Activated naive CD4-positive, alpha-beta T cell (primary cell): ENCODE measurements around the gene RHBG.
A peak's percentile ranks its signal among the peaks of the same experiment; 100 is the strongest.

Experiments used
- DNase-seq, 4 experiments: peaks; one replicate each; lab custom pipeline; 2025; lab: John Stamatoyannopoulos, UW

Gene RHBG

DNA sequence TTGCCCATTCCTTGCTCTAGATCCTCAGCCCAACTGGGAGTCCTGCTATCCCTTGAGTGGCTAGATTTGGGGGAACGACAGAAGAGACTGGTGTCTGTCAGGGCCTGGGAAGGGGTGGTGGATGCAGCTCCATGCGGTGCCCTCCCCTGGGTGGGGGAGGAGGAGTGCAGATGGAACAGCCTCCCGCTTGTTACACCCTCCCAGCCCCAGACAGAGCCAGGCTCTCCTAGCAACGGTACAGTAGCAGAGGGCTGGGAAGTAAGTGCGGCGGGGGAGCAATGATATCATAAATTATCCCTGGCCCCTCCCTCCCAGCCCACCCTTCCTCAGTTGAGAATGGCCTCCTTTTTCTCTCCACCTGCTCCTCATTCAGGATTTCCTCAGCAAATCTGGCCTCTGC is 37.2 kb downstream of the RHBG start:
- DNase-seq, result no peak

DNA sequence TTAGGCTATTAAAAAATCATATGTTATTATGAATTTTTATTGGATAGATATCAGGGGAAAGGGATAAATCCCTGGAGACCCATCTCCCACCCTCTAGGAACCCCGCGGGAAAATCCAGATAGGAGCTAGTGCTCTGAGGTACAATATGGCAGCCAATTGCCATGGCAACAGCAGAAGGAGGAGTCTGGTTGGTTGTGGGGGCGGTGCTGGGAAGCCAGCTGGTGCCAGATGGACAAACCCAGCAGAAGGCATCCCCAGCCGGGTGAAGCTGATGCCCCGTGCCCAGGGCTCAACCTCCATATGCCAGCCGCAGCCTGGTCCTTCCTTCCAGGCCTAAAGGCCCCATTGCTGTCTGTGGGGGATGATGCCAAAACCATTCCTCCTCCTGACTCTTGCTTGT is 38.3 kb downstream of the RHBG start:
- DNase-seq, result no peak

DNA sequence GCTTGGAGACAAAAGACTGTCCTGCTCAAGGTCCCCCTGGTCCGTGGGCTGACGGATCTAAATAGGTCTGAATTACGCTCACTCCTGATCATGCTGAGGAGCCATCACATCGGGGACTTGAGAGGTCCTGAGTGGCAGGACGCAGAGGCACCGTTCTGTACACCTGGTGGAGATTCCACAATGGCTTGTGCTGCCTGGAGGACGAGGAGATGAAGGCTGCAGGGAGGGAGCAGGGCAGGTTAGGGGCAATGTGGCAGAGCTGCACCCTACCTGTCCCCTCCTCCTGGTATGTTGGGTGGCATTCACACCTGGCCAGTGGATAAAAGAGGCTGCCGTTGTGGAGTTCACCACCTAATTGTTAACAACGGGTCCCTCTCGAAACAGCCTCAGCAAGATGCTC is 38.7 kb downstream of the RHBG start:
- no peak for DNase-seq

- no peak for DNase-seq
Measured at GRCh38 chr1:156409439-156409838, 40.4 kb downstream of the RHBG start.

GRCh38 chr1:156410238-156410637 is 41.2 kb downstream of the RHBG start:
- DNase-seq, result no peak

GRCh38 chr1:156410740-156411139 is 41.7 kb downstream of the RHBG start:
- no peak for DNase-seq

DNA sequence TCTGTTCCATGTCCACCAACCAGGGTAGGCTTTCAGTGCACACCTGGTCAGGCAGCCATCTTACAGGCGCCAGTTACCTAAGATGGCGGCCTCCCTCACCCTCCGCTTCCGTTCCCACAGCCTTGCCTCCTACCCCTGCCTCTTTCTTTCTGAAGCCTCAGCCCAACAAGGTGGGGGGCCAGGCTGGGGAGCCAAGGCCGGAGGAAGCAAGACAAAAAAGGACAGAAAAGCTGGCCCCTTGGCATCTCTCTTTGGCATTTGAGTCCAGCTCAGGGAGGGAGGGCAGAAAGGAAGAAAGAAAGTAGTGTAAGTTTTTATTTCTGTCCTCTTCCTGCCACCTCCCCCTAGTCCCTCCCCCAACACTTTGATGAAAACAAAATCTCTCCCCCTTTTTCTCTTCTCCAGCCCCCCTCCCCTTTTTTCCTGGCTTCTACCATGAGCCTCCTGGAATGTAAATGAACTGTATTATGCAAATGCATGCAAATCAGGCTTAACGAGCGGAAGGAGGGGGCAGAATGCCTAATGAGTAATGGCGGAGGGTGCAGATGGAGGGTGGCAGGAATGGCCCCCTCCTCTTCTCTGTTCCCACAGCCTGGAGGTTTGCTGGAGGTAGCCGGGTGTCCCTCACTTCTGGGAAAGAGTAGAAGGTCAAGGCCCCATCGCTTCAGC is 43.8 kb downstream of the RHBG start:
- no peak for DNase-seq

DNA sequence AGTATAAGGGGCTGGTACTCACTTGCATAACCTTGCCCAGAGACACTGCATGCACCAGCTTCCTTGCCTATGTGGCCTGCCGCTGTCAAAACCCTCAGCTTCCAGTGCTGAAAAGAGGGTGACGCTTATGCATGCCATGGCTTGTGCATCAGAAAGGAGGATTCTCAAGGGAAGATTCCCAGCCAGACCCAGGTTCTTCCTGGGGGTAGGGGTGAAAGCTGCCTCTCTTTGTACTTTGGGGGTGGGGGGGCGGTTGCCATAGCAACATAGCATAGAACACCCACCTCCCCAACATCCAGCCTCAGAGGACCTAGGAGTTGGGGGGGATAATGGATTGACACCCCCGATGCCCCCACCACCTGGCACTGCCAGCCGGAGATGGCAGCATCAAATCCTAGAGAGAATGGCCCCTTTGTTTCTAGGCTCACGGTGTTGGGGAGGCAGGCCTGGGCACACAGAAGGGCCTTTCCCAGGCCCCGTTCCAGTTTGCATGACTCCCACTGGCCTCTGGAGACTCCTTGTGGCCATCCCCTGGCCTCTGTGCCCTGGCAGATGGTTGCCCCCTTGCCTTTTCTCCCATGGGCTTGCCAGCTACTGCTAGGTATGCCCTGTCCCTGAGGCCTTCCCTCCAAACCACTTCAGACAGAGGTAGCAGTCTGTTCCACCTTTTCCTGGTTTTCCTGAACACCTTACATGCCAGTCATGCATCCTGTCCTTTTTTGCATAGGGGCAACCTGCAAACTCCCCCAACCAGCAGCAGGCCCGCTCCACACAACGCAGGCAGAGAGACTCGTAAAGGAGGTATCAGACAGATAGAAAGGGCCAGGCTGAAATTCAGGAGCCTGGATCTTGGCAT is 44.6 kb downstream of the RHBG start:
- DNase-seq, result no peak

DNA sequence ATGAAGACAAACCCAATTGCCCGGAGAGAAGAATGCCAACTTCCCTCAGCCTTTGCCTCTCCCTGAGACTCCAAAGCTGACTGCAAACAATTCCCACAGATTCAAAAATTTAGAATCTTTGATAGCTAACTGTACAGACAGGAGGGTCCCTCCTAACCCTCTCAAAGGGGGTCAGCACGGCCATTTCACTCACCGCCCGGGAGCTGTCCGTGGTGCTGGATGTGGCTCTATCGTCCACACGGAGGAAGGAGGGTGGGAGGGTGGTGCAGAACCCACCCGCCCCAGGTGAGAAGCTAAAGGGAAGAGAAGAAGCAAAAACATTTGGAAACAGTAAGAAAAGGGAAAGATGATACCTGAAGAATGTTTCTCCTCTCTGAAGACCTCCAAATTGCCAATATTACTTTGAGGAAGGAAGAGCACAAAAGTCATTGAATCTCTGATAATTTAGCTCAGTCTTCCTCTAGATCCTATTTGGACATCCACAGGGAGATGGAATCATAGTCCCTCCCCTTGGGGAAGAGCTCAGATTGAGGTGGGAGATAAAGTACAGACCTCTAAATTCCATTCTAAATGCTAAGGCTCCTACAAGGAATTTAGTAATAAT is 45.6 kb downstream of the RHBG start:
- no peak for DNase-seq

- DNase-seq, result no peak
Measured at GRCh38 chr1:156416993-156417392, 48.0 kb downstream of the RHBG start.

DNA sequence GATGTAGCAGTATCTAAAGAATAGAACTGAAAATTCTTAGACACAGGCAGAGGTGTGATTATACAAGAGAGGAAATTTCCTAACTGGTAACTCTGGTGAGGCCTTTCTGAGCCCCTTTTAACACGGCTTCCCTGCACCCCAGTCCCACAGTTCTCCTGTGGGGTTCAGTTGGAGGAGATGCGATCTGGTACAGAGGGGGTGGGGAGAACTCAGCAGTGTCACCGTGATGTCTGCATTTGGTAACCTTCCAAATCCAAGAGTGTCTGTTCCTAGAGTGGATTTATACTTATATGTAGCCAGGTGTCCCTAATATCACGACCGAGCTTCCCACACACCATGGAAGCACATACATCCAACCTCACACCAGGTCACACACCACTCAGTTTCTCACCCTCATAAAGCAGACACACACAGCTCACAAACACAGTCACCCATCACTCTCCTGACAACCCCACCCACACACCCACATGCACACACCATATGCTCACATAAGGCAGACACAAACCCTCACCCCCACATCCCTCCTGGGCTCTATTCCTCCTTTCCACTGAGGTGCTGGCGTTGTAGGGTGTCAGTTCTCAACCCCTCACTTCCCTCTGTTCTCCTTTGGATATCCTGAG is 48.5 kb downstream of the RHBG start:
- DNase-seq, result no peak

GRCh38 chr1:156418416-156419070 is 49.5 kb downstream of the RHBG start:
- DNase-seq, result no peak

DNA sequence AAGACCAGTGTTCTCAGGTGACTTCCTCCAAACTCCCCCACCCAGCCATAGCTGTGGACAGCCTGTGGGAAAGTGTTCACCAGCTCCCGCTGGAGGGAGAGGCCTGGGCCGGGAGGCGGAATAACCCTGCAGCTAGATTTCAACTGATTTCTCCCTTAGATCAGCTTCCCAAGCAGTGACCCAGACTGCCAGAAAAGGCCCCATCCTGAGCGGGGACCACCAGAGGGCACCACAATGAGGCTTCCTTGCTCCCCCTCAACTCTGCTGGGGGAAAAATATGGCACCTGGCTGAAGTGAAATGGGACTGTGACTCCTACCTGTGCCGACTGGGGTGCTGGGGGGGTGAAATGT is 50.8 kb downstream of the RHBG start:
- no peak for DNase-seq

GRCh38 chr1:156420205-156421061 is 51.4 kb downstream of the RHBG start:
- DNase-seq, result peak in 1 of 4 experiments; percentile 13

DNA sequence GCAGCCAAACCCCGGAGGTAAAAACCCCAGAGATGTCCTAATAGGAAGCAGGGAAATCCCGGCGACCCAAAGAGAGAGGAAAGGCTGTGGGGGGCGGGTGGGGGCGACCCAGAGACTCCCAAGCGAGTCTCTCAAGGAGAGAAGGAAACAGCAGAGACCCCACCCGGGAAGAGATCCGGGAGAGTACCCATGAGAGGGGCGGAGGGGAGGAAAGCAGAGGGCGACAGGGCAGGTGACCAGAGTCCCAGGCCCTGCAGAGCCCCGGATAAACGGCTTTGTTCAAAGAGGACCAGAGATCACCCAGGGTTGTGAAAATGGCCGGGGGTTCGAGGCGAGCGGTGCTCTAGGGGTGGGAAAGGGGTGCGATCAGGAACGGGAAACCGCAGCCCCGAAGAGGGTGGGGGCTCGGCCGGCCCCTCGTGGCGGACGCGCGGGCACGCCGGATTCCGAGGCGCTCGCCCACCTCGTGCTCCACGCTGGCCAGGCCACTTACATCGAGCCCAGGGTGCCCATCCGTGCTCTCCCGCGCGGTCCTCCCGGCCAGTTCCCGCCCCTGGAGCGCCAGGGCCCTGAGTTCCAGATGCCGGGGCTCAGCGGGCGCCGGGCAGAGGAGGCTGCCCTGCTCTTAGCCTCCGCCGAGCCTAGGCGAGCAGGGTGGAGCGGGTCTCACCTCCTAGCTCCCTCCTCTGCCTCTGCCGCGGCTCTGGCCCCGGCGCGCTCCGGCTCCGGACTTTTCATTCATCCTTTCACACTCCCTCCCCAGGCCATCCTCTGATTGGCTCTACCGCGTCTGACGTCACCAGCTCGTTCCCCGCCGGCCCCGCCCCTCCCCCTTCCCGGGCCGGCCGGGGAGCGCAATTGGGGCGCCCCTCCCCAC is 52.3 kb downstream of the RHBG start:
- peak in 3 of 4 experiments; percentile 13 to 20 (median 15) for DNase-seq

DNA sequence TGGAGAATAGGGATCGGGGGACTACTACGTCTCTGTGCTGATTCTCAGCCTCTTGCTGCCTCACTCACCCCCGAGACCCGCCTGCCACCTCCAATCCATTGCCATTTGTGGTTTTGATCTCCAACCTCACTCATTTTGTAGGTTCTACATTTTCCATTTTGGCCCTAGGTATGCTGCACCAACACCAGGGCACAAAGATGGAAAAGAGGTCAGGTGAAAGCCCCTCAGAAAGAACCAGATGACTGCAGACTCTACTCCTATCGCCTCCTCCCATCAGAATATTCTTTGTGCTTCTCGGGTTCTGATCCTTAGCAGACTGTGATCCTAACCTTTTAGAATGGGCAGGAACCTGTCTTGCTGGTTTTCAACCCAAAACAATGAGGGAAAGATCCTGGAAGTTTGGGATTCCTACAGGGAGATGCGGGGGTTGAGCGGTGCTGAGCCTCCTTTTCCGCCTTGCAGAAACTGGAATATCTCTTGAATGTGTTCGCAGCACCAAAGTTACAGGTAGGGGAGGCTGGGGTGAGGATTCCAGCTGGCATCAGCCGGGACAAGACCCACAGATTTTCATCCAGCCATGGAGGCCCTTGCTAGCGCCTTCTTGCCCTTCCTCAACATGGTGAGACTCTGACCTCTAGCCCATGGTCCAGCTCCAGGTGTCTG is 53.1 kb downstream of the RHBG start:
- no peak for DNase-seq

- DNase-seq, result no peak
Measured at GRCh38 chr1:156422602-156423091, 53.6 kb downstream of the RHBG start.

DNA sequence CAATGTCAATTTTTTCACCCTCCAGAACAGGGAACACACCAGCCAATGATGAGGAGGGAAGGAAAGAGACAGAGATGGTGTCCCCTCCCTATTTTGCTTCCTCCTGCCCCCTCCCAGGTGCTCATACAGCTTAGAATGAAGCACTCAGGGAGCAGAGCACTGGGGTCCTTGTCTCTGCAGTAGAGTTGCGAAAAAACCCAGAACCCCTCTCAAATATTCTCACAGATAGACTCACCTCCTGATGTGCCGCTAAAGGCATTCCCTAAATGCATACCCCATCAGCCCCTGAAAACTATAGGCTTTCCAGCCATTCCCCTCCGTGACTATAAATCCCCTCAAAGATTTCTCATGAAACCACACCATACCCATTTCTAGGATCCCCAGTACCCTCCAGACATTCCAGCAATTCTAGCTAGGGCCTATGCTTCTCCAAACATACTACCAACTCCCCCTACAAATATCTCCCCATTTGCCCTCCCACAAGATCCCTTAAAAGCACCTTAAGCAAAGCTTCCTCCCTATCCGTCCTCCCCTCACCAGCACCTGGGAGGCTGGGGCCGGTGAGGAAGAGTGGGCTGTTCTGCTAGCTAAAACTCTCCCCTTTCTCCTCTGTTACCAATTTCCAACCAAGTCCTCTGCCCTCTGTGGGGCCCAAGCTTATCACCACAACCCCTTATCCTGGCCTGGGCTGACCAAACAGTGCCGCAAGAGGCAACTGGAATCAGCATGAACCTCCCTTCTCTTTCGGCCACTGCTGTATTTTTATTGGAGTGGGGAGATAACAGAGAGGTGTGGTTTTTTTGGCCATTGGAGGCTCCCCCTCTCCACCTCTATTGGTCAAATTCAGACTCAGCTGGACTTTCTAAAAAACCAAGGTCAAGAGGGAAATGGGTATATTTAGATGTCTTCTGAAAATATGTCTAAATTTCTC is 54.7 kb downstream of the RHBG start:
- DNase-seq, result no peak
